Skin epidermis (tissue), 12 donors: Measurements from ENCODE around the gene KCNMB2.
"Not testable (repeated sequence)": the region's sequence is repeated elsewhere in the genome, so short reads cannot be mapped to it uniquely, and the experiment has no call there.

Source experiments
- H3K27ac ChIP-seq, 21 experiments: fragments of 200-600 bp; sonication (generic) in 11 of 21; one replicate each; pipeline ENCODE4 v1.5.0; 2020; ENCODE audit warnings: mild to moderate bottlenecking in 3 of 21, inconsistent platforms in 2 of 21, moderate library complexity in 2 of 21
- H3K4me3 ChIP-seq, 7 experiments: fragments of 200-600 bp; sonication (generic) in 2 of 7; one replicate each; pipeline ENCODE4 v1.5.0; 2020; ENCODE audit warnings: inconsistent platforms in 2 of 7, mild to moderate bottlenecking in 2 of 7, moderate library complexity in 1 of 7

KCNMB2 gene

DNA sequence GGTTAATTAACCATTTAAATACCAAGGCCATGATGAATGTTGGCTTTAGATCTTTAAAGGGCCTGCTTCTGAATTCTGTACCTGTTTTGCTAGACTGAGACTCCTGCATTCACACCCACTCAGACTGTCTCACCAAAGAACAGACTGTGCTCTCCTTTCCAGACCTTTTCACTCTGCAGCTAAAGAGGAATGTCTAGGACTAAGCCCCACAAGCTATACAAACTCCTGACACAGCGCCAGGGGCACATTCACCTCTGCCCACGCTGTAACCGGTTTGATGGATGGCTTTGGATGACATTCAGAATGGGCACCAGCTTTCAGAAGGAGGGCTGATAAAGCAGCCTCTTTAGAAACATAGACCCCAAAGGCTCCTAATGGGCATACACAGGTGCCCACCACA is 200.1 kb downstream of the KCNMB2 start:
- H3K4me3 ChIP-seq = no peak overlapping the region
- H3K27ac ChIP-seq = no peak overlapping the region

DNA sequence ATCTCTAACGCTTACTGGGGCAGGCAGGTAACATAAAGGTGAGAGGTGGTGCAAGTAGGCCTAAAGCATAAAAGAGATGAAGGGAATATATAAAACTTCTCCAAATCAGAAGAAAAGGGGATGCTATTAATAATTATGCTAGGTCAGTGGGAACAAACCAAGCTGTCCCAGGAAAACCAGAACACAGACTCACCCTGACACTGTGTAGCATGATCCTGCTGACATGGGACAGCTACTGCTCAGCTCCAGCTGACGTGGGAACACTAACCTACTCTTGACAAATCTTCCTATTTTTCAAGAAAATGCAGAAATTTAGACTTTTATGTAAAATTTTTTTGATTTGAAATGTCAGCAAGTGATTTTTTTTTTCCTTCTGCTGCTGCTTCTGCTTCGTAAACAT is 203.5 kb downstream of the KCNMB2 start:
- no peak overlapping the region for H3K4me3 ChIP-seq
- no peak overlapping the region for H3K27ac ChIP-seq

DNA sequence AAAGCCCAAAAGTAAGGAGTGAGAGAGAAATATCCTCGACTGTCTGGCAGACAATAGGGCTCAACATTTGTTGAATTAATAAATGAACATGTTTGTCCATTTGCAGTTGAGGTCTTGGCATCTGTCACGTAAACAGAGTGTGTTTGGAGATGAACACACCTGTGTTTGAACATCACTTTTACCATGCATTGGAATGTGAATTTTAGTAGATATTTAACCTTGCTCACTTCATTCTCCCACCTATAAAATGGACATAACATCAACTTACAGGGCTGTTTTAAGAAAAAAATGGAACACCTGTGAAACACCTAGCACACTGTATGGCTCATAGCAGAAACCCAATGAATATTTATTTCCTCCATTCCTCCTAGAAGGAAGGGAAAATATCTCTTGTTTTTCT is 204.8 kb downstream of the KCNMB2 start:
- no peak overlapping the region for H3K27ac ChIP-seq
- no peak overlapping the region for H3K4me3 ChIP-seq

DNA sequence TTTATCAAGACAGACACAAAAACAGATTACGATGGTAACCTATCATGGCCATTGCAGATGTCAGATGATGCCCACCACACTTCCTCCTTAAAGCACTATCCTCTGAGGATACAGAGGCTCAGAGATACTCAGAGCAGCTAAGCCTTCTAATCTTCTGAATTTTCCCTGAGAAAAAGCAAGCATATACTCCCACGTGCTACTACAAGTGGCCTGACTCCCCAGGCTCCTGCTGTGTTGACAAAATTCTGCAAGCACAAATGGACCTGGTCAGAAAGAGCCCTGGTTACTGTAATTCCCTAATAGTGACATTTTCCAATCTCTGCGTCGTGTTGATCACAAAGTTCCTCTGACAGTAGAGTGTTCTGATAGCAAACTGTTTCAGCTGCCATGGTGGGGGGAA is 207.1 kb downstream of the KCNMB2 start:
- Histone ChIP-seq H3K27ac (no peak overlapping the region), H3K4me3 (no peak overlapping the region)

DNA sequence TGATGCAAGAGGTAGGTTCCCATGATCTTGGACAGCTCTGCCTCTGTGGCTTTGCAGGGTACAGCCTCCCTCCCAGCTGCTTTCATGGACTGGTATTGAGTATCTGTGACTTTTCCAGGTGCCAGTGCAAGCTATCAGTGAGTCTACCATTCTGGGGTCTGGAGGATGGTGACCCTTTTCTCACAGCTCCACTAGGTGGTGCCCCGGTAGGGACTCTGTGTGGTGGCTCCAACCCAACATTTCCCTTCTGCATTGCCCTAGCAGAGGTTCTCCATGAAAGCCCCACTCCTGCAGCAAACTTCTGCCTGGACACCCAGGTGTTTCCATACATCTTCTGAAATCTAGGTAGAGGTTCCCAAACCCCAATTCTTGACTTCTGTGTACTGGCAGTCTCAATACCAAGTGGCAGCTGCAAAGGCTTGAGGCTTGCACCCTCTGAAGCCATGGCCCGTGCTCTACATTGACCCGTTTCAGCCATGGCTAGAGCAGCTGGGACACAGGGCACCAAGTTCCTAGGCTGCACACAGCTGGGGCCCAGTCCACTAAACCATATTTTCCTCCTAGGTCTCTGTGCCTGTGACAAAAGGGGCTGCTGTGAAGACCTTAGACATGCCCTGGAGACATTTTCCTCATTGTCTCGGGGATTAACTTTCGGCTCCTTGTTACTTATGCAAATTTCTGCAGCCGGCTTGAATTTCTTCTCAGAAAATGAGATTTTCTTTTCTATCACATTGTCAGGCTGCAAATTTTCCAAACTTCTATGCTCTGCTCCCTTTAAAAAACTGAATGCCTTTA is 209.8 kb downstream of the KCNMB2 start:
- H3K27ac ChIP-seq, H3K4me3 ChIP-seq: not testable (repeated sequence)

DNA sequence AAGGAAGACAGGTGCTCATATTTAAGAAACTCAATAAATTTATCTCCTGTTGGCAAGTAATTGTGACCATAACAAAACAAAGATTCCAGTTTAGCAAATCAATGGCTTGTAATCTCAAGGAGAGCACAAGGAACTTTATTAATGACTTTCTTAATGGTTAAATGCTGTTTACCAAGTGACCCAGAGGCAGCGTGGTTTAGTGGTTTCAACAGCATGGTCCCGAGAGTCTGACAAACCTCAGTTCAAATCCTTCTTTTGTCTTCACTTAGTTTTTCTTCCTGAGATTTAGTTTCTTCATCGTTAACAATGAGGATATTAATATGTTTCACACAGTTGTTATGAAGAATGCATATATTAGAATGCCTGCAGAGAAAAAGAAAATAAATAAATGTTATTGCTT is 212.6 kb downstream of the KCNMB2 start:
- Histone ChIP-seq H3K27ac (no peak overlapping the region), H3K4me3 (no peak overlapping the region)

DNA sequence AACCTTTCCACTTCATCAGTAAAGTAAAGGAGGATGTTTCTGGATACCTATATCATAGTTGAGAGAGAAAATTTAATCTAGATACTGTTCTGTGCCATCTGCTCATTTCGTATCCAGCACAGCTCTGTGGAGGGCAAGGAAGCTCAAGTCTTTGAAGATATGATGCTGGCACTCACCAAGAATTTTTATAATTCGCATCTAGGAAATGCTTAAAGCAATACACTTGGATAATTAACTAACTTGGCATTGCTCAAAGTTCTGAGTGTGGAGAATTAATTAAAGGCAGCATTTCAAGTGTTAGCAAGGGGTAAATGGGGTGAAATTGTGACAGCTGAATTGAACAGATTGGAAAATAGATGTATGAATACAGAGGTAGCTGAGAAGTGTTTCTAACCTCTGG is 213.2 kb downstream of the KCNMB2 start:
- no peak overlapping the region for H3K4me3 ChIP-seq
- H3K27ac ChIP-seq = no peak overlapping the region

DNA sequence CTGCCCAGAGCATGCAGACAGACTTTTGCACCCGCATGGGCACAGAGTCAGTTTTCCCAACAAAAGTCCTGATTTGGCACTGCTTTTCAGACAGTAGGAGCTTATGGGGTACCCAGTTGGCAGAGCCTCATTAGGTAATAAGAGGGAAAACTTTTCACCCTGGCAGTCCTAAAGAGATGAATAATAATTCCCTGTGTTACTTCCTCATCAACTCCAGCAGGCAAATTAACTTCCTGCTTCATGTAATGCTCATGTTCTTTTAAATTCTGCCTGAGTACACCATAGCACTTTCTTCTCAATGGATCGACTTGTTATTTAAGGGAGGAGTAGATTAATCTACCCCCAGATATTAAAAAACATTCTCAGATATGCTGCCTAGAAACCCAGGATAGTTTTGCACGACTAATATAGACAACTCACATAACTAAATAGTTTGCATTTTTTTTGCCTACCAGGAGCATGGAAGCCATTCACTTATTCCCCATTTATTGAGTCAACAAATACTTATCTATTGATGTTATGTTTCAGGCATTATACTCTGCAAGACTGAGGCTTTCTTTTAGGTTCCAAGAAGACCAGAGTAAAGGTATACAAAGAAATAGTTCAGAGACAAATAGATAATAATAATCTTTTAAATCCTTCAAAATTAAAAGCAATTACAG is 214.5 kb downstream of the KCNMB2 start:
- H3K4me3 ChIP-seq = no peak overlapping the region
- no peak overlapping the region for H3K27ac ChIP-seq

DNA sequence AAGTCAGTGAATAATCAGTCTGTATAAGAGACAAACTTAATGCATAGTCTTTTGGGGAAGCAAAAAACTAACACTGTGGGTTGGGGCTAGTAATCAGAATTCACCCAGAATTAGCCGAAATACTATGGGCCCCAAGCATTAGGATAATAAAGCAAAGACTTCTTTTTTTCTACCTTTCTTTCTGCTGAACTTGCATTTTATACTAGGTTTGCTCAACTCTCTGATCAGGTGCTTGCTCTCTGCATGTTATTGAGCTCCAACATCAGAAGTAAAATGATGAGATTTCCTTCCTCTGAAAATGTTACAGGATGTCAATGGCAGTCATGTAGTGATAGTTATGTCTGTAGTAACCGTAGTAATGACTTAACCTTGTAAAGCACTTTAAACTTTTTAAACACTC is 216.6 kb downstream of the KCNMB2 start:
- H3K27ac ChIP-seq = no peak overlapping the region

DNA sequence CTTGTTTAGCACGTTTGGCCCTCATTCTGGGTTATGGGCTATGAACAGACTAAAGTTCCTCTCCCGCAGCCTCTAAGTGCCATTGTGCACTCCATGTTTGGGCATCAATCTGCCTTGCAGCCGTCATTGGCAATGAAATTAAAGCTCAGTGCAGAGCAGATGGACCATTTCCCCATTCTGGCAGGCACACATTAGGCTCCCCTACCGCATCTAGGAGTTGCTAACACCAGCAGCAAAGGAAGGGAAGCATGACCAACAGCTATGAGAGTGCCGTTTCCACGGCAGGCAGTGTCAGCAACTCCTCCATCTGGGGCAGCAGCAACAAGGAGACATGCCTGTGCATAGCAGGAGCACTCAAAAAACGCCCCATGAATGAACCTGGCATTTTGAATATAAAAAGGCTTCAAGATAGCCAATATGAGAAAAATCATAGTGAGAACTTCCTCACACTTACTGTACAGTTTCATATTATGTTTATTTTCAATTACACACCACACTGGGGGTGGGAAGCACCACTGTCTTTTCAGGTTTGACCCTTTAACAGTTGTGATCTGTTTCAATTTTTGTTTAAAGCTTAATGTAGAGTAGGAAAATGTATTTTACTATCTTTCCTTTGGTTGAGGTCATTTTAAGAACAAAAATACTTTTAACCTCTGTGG is 218.7 kb downstream of the KCNMB2 start:
- H3K27ac ChIP-seq = no peak overlapping the region
- H3K4me3 ChIP-seq = no peak overlapping the region

More for the DNA sequence above, 216.6 kb downstream of the KCNMB2 start:
- no peak overlapping the region for H3K4me3 ChIP-seq

DNA sequence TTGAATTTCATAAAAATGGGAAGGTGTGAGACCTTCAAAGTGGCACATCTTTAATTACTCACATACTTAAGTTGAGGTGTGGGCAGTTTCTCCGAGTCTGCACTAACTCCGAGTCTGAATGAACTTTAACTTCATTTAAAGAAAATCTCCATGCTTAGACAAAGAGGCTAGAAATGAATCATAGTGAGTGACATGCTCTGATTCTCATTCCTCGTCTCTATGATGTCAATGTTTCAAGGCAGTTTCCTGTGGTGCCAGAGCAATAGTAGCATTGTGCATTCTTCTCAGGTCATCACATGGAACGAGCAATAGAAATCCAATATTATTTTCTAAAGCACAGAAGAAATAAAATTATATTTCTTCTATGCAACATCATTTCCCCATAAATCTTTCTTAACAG is 224.8 kb downstream of the KCNMB2 start:
- no peak overlapping the region for H3K27ac ChIP-seq
- H3K4me3 ChIP-seq = no peak overlapping the region

DNA sequence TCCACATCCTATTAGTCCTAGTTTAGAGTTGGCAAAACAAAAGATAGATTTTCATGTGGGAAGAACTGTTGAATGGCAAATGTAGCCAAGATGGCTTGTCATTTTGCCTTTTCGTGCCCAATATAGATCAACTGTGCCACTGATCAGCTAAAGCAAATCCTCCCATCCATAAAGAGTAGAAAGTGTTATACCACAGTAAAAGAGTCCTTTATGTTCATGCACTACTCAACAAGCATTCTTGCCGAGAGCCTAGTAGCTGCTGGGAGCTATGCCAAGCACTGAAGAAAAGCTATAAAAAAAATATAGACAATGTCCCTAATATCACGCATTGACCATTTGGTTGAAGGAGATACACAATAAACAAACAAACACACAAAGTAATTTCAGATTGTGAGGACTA is 225.2 kb downstream of the KCNMB2 start:
- Histone ChIP-seq H3K27ac (no peak overlapping the region), H3K4me3 (no peak overlapping the region)

DNA sequence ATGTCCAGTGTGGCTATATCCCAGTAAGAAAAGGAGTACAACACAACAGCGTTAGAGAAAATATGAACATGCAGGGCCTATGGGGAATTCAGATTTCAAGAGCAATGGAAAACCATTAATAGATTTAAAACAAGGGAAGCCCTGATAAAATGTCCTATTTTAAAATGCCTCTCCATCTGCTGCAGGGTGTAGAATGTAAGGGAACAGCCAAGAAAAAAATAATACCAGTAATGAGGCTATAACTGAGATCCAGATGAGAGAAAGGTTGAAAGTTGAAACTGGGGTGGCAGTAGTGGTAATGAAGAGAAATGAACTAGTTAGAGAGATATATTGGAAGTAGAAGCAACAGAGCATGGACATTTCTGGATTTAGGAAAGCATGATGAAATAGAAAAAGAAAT is 226.1 kb downstream of the KCNMB2 start:
- no peak overlapping the region for H3K27ac ChIP-seq
- no peak overlapping the region for H3K4me3 ChIP-seq

DNA sequence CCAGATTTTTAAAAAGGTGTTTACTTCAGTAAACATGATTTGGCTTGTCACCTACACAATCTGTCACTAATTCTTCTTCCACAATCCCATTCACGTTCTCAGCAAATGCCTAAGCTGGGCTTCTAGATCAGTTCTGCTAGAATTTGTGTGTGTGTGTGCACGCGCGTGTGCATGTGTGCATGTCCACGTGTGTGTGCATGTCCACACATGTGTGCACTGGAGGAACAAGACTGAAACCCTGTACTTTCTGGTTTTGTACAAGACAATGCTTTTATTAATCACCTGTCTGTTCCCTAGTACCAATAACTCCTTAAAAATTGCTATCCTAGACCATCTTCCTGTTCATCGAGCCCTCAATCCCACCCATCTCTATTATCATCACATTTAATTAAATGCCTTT is 229.2 kb downstream of the KCNMB2 start:
- H3K27ac ChIP-seq = no peak overlapping the region
- H3K4me3 ChIP-seq = no peak overlapping the region

DNA sequence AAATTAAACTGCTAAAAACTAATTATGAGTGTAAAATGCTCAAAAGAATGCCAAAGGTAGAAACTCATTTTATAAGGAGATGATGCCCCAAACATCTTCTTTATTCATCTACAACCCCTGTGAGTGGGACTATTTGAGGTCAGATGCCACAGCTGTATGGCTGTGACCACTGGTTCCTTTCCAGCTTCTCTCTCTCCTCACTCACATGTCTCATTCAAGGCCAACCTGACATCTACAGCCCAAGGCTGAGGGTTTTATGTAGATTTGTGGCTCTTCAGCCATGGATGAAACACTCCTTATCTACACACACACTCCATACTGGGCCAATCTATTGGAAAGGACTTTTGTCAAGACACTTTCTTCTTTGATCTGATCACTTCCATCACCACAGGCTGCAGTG is 231.3 kb downstream of the KCNMB2 start:
- Histone ChIP-seq H3K27ac (no peak overlapping the region), H3K4me3 (no peak overlapping the region)

DNA sequence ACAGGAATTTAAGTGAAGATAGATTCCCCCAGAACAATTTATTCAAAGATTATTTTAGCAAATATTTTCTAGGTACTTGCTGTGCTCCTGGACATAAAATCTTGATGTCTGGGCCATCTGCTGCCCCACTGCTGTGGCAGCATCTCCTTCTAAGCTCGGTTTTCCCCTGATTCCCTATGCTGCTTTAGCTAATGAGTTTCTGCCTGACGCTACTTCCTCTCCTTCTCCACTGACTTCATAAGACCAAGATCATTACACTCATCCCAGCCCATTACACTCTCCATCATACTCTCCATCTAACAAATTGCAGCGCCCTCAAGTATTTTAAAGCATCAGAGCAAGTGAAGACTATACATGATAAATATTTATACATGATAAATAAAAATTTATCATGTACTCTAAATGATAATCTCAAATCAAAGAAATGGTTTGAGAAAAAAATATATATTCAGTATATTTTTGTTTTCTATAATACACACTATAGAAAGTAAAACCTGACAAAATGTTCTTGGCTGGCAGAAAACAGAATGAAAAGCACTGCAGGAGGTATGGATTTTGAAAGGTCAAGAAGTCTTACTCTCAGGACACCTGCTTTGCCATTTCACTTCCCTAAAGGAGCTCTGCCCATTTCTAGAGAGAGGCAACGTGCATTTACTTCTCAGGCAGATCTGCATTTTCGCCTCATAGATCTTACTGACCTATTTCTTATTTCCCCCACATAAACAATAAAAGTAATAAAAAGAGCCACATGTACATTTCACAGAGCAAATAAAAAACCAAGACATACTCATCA is 232.0 kb downstream of the KCNMB2 start:
- Histone ChIP-seq H3K27ac (no peak overlapping the region), H3K4me3 (no peak overlapping the region)

DNA sequence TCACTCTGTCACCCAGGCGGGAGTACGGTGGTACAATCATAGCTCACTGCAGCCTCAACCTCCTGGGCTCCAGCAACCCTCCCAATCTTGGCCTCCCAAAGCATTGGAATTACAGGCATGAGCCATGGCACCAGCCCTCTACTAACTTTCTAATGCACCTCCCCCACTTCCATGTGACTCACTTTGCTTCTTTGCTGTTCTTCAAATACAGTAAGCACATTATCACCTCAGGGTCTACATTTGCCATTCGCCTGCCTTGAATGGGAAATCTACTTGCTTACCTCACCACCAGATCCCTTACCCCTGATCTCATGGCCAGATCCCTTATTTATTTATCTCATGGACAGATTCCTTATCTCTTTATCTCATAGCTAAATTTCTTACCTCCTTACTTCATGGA is 235.3 kb downstream of the KCNMB2 start:
- no peak overlapping the region for H3K27ac ChIP-seq
- H3K4me3 ChIP-seq = no peak overlapping the region

DNA sequence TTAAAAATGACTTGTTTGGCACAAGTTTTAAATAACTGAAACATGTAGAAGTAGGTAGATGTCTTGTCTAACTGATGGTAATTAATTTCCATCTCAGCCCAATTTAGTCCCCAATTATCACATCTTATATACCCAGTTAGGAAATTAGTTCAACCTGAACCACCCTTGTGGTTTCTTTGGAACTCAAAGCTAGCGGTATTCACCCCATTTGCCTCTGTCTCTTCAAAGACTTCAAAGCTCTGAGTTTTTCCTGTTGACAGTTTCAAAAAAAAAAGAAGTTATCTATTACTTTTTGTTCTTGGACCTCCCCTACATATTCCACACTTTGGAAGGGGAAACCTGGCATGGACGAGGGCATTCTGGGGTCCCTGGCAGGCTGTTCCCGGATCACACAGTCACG is 236.5 kb downstream of the KCNMB2 start:
- Histone ChIP-seq H3K4me3 (no peak overlapping the region), H3K27ac (no peak overlapping the region)

DNA sequence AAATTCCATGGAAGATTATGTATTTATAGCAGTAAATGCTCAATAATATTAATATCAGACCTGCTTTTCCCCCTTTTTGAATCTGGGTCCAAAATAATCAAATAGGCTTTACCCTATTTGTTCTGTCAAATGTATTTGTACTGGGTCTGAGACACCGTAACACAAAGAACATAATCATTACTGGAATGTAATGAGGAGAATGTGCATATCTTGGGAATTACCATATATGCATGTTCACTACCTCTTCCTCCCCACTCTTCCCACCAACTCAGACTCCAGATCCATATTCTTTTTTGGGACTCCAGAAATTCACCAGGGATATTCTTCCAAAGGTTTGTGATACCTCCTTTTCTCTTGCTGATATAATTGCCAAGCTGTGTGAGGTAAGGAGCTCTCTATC is 237.1 kb downstream of the KCNMB2 start:
- no peak overlapping the region for H3K27ac ChIP-seq
- no peak overlapping the region for H3K4me3 ChIP-seq

DNA sequence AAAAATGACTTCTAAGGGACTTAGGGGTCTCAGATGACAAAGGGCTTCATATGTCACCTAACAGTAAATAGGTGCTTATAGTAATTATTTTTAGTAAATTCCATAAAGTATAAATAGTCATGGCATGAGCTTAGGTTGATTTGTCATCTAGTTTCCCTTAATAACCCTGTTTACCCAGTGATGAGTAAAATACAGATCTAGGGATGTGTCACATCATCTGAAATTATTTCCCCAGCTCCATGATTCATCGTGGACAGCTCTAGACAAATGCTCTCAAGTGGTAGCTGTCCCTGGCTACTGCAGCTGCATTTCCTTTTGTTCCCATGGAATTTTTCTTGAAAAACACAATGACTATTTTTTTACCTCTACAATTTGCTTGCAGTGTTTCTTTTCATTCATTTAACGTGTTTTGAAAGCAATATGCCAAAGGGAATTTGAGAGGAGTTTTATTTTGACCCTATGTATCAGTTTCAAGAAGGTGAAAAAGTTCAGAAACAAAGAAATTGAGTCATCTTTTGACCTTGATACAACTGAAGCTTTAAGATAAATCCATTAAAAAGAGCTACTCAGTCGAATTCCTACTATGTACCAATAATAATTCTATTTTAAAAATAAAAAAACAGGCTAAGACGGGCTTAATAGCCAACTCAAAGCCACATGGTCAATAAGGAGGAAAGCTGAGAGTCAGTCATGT is 241.6 kb downstream of the KCNMB2 start:
- H3K27ac ChIP-seq = no peak overlapping the region
- H3K4me3 ChIP-seq = no peak overlapping the region
